Measurements from ENCODE around the gene IL20.
A peak's percentile ranks its signal among the peaks of the same experiment; 100 is the strongest.

IL20 gene

GRCh38 chr1:206864939-206865671 lies at the start of gene IL20:
IL20 (plus strand) TSS chr1:206865623; CDS start chr1:206865853, 230 bp downstream.
- DNase-seq (ENCODE audit: low read depth), result peak; percentile 77

DNA sequence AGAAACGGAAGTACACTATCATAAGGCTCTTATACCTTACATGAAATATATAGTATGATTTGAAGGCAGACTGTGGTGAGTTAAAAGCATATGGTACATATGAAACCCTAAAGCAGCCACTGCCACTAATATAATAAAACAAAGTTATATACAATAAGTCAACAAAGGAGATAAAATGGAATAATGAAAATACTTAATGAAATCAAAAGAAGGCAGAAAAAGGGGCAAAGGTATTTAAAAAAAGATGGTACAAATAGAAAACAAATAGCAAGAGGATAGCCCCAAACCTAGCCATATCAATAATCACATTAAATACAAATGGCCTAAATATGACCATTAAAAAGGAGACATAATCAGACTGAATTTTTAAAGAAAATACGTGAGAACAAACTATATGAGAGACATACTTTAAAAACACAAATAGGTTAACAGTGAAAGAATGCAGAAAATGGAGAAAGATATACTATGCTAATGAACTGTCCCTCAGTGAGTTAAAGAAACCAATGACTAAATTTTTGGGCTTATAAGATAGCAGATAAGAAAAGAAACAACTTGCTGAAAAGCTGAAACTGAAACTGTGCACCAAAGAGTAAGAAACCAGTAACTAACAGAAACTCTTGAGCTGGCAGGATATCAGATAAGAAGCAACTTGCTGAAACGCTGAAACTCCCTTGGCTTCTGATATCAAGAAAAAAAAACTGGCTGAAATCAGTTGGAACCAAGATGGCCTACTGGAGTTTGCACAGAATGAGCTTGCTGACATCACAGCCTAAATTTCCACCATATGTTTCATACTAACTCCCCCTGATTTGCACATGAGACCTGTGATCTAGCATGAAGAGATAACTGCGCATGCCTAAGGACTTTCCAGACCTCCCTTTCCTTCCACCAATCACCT lies 48.8 kb upstream of the IL20 start:
- no peak for DNase-seq (ENCODE audit: low read depth)

- DNase-seq (ENCODE audit: low read depth), result no peak
These were observed 43.9 kb upstream of the IL20 start for GRCh38 chr1:206821493-206821892.

DNA sequence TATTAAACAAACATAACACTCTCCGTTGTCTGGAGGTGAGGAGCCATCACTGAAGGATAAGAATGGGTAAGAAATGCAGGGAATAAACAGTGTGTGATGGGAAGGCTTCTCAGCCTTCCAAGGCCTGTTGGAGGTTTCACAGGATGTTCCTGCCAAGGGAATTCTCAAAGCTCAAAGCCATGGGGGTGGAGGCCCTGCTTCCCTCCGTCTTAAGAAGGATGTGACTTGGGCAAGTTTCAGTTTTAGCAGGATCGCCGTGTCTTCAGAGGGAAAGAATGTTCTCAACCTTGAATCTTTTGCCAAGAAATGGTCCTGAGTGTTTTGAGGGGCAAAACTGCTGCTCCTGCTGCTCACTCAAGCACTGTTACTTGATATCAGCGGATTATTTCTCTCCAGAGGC lies 41.7 kb upstream of the IL20 start:
- DNase-seq (ENCODE audit: low read depth), result no peak

- DNase-seq (ENCODE audit: low read depth), result no peak
These were observed 41.1 kb upstream of the IL20 start for GRCh38 chr1:206824331-206824730.

DNA sequence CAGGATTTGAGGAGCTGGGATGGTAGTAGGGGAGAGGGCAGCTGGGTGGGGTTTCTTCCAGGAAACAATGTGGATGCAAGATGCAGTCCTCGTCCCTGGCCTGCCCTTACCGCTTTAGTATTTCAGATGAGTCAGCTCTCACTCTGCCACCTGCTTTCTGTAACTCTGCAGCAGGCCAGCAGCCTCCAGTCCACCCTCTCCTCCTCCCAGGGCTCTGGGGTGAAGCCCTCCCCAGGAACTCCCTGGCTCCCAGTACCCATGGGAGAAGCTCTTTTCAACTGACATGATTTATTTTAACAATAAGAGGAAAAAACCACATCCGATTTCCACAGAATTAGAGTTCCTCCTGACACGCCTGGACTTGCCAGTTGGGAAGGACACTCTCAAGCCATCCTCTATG lies 39.0 kb upstream of the IL20 start:
- DNase-seq (ENCODE audit: low read depth), result no peak

DNA sequence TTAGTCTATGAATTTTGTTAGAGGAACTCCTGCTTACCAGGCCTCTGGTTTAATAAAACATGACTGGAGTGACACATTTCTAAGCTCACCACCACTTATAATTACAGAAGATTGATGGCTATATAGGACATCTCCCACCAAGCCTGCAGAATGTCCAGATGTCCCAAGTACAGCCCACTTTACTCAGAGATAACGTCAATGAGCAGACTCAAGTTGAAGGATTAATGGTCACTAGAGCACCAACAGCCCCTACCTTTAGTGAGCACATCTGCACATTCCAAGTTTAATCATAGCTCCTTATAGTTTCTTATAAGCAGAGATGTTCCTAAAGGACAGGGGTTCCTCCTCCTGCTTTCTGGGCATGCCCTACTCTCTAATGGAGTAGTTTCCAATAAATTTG lies 37.4 kb upstream of the IL20 start:
- DNase-seq (ENCODE audit: low read depth), result no peak

GRCh38 chr1:206828765-206829164 lies 36.7 kb upstream of the IL20 start:
- no peak for DNase-seq (ENCODE audit: low read depth)

GRCh38 chr1:206829282-206829681 lies 36.1 kb upstream of the IL20 start:
- DNase-seq (ENCODE audit: low read depth), result no peak

- DNase-seq (ENCODE audit: low read depth), result no peak
These were observed 35.5 kb upstream of the IL20 start for GRCh38 chr1:206829875-206830274.

DNA sequence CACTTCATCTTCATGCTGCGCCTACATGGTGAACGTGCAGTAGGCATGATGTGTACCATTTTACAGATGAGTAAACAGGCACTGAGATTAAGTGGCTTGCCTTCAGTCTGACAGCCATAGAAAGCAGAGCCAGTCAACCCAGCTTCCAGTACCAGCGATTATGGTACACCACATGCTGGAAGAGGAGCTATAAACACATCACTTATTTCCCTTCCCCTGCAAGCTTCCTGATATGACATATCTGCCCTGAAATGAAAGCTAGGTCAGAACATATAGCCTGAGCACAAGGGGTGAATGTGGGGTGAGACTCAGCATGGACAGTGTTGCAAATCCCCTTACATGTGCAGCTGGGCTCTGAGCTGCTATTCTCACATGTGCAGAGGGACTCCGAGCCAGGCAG lies 33.8 kb upstream of the IL20 start:
- DNase-seq (ENCODE audit: low read depth), result no peak

DNA sequence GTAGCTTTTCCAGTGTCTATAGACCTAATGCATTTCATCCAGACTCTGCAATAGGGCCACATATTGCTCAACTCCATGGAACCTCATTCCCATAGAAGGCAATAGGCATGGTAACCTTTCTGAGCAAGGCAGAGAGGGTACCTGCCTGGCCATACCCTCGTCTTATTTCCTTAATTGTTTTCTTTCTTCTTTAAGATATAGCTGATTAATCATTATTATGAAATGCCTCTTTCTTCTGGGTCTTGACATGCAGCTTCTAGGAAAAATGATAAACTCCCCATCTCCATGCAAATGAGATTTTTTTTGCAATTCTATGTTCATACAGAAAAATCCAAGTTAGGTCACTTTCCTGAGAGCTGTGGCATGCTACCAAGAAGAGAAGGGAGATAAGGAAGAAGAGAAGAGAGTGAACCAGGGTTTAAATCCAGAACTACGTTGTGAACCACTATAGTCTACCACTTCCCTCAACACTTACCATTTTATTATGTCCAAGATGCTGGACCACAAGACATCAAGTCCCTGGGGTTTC lies 33.0 kb upstream of the IL20 start:
- DNase-seq (ENCODE audit: low read depth), result no peak

- DNase-seq (ENCODE audit: low read depth), result no peak
These were observed 32.2 kb upstream of the IL20 start for GRCh38 chr1:206833106-206833680.

GRCh38 chr1:206833801-206834200 lies 31.6 kb upstream of the IL20 start:
- no peak for DNase-seq (ENCODE audit: low read depth)

GRCh38 chr1:206834217-206834616 lies 31.2 kb upstream of the IL20 start:
- DNase-seq (ENCODE audit: low read depth), result no peak

GRCh38 chr1:206834711-206835110 lies 30.7 kb upstream of the IL20 start:
- DNase-seq (ENCODE audit: low read depth), result no peak

DNA sequence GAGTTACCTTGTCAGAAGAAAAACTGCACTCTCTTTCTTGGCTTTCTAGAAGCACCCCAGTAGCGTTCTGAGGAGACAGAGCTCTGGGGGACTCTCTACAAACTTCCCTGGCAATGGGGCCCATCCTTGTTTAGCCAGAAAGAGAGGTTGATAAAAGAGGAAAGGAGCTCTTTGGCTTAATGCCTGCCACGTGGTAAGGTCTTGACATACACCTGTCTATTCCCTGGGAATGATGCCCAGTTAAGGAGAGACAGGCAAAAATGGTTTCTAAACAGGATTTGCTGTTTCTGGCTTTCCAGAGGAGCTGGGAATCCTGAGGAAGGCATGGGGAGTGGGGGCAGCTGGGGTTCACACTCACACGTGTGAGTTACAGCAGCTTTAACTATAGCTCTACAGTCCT lies 30.2 kb upstream of the IL20 start:
- DNase-seq (ENCODE audit: low read depth), result no peak

- DNase-seq (ENCODE audit: low read depth), result no peak
These were observed 29.3 kb upstream of the IL20 start for GRCh38 chr1:206836111-206836510.

DNA sequence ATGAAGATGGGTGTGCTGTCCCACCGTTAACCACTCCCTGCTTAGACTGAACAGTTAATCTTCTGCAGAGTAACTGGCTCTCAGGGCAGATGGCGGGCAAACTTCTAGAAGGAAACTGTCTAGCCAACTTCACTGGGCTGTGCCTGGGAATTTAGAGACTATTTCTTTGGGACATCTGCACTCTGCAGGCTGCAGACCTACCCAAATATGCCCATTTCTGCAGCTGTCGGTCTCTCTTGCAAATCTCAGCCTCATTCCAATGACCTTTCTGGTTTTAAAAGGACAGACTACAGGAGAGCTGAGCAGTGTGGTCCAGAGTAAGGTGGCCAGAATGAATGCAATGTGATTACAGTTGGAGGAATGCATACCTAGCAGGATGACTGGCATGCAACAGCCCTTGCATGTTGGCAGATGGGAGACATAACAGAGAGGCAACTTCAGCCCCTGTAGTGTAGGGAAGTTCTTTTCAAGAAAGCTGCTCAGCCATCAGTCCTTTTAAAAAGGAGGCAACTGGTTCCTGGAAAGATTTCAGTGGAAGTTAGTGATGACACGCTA lies 26.3 kb upstream of the IL20 start:
- DNase-seq (ENCODE audit: low read depth), result no peak

- no peak for DNase-seq (ENCODE audit: low read depth)
These were observed 25.6 kb upstream of the IL20 start for GRCh38 chr1:206839857-206840256.

- no peak for DNase-seq (ENCODE audit: low read depth)
These were observed 23.7 kb upstream of the IL20 start for GRCh38 chr1:206841609-206842323.

GRCh38 chr1:206842854-206843253 lies 22.6 kb upstream of the IL20 start:
- DNase-seq (ENCODE audit: low read depth), result no peak
